HG03103 (cell line): ENCODE measurements around the gene TCF20.

Source experiments
- ATAC-seq: cut with Tn5 transposase; IDR thresholded peaks from one replicate; pipeline ENCODE4 v1.9.1; 2021; ENCODE audit warnings: low read depth; ENCODE audit not compliant: unreplicated experiment

The TCF20 gene

DNA sequence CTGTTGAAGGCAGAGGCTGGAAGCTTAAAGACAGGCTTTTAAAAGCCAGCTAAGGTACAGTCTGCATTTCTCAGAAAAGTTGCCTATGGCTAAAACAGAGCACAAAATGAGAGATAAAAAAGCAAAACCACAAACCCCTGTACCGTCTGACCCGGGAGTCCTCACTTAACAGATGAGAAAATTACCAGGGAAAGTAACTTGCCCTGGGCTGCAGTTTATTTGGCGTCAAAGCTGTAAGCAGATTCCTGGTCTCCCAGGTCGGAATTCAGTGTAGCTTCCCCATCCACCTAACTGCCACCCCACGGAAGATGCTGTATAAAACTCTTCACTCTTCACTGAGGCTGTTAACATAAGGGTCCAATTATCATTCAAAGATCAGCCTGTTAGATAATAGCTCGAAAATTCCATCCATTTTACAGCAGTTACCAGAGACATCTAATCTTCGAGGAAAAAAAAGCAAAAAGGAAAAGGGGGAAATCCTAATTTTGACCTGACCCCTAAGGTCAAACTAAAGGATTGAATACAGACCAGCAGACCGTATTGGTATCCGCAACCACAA lies 1.5 kb downstream of the TCF20 start:
- no peak for ATAC-seq

DNA sequence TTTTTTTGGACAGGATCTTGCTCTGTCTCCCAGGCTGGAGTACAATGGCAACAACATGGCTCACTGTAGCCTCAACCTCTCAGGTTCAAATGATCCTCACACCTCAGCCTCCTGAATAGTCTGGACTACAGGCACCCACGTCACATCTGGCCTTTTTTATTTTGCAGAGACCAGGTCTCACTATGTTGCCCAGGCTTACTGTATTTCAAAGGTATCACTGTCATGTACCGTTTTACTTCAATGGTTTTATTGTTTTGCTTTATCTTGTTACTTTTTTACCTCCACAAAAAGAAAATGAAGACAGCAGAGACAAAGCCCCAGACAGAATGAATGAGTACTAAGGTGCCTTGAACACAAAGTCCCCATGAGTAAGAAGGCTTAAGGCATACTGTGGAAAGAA lies 5.1 kb downstream of the TCF20 start:
- no peak for ATAC-seq

DNA sequence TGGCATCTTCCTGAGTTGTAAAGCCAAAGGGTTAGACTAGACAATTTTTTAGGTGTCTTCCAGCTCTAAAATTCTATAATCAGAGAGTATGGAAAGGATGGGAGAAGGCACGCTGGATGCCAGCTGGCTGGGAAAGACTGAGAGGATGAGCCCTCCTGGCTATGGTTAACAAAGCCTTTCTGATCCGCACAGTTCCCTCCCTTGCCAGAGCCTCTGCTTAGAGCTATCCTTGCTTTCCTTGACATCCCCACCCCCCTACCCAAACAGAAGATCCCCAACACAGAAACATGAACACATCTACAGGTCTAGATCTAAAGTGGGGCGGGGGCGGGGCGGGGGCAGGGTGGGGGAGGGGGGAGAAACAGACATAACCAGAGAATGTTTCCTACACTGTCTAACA lies 6.5 kb downstream of the TCF20 start:
- no peak for ATAC-seq

DNA sequence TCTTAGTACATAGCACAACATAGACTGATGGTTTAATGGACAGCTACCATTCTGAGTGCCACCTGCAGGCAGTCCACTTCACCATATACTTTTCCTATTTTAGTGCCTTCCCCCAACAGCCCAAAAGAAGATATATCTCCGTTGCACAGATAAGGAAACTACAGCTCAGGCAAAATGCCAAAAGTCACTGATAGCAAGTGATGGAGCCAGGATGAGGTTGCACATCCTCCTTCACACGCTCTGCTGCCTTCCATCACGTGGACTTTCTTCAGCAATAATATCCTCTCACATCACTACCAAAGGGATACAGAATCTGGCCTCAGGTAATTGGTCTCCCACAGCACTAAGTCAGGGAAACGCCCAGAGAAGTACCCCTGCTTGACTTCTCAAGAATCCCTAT lies 7.5 kb downstream of the TCF20 start:
- ATAC-seq, result no peak

DNA sequence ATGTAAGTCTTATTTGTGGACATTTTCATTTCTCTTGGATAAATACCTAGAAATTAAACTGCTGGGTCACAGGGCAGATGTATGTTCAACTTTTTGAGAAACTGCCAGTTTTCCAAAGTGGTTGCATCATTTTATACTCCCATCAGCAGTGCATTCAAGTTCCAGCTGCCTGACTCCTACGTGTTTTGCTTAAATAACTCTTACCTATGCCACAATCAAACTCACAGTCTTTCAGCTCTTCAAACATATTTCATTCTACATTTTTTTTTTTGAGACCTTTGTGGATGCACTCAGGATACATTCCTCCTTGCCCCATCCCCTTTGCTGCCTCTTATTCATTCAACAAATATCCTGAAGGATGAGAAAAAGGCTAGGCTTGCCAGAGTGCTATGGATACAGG lies 9.2 kb downstream of the TCF20 start:
- no peak for ATAC-seq

DNA sequence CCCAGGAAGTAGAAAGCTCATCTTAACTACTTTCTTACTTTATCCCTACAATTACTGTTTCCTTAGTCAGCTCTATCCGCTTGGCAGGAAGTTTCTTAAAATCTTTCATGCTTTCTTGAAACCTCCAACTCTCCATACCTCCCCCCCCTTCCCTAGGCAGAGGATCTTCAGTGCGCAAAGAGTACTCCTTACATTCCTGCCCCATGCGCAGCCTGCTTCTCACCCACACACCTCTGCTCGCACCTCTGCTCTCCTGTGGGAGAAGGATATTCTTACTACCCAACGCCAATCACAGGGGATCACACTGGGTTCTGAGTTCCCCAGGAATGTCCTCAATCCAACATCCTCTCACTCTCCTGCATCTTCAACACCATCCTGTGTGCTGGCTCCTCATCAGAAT lies 12.3 kb downstream of the TCF20 start:
- ATAC-seq, result no peak

DNA sequence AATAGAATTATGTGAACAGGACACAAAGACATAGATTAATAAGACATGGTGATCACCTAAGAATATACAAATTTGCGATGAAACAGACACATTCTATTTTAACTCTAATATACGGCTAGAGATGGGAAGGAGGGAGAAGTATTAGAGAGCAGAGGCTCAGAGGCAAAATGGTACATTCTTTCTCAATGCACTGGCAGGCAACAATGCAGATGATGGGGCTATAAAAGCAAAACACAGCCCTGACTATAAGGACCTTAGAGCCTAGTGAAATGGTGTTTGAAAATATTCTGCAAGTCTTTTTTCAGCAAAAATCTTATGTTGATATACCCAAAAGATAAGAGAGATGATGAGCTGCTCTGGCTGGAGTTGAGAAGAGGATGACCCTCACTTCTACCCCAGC lies 13.1 kb downstream of the TCF20 start:
- ATAC-seq, result no peak

DNA sequence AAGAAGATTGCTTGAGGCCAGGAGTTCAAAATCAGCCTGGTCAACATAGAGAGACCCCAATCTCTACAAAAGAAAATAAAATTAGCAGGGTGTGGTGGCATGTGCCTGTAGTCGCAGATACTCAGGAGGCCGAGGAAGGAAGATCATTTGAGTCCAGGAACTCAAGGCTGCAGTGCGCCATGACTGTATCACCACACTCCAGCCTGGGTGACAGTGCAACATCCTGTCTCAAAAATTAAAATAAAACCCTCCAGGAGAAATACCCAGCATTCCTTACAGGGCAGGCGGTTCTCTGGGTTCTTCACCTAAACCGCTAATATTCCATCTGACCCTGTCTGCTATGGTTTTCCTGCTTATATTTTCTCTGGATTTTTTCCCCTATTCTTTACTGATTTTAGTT lies 13.5 kb downstream of the TCF20 start:
- no peak for ATAC-seq

DNA sequence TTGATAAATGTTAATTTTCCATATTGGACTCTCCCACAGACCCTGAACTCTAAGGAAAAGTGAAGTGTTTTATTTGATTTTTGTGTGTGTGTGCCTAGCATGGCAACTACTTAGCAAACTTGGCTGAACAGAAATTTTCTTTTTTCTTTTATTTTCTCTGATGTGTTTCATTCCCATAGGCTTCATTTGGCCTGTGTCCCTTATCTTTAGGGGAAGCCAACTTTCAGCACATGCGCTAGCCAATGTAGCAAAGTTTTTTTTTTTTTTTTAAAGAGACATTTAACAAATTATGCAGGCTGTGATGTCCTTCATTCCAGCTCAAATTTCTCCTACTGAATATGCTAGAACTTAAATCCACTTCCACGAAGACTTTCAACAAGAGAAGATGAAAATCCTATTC lies 14.2 kb downstream of the TCF20 start:
- no peak for ATAC-seq

DNA sequence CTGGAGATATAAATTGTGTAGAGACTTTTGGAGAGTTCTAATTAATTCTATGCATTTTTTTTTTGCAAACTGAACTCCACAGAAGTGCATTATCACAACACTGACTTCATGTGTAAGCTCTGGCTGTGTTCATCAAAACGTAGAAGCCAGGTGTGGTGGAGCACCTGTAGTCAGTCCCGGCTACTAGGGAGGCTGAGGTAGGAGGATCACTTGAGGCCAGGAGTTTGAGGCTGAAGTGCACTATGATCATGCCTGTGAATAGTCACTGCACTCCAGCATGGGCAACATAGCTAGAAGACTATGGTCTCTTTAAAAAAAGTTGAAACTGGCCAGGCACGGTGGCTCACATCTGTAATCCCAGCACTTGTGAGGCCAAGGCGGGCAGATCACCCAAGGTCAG lies 20.6 kb downstream of the TCF20 start:
- ATAC-seq, result no peak

DNA sequence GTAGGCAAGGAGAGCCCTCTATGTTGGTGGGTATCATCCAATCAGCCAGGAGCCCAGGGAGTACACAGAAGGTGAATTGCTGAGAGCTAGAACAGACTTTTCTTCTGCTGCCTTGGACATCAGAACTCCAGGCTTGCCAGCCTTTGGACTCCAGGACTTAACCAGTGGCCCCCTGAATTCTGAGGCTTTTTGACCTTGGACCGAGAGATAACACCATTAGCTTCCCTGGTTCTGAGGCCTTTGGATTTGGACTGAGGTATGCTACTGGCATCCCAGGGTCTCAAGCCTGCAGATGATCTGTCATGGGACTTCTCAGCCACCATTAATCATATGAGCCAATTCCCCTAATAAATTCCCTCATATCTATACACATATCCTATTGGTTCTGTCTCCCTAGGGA lies 21.5 kb downstream of the TCF20 start:
- no peak for ATAC-seq

DNA sequence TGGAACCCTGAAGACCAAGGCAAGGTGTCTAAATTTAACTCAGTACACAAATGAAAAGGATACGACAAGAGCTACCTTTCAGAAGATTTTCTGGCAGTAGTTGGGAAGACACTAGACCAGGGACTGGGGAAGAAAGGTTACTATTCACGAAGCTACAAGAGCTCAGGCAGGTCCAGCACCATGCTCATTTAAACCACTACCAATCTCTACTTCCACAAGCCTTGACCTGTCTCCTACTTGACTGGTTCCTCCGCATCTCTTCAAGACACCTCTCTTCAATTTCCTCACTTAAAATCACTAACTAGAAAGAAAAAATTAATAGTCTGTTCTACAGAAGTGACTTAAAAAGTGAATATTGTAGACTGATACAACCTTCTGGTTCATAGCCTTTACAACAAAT lies 22.9 kb downstream of the TCF20 start:
- ATAC-seq, result no peak

DNA sequence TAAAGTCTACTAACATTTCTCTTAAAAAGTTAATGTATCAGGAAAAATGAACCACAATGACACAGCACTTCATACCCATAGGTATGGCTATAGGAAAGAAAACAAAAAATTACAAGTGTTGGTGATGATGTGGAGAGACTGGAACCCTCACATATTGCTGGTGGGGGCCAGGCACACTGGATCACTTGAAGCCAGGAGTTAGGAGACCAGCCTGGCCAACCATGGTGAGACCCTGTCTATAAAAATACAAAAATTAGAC lies 26.7 kb downstream of the TCF20 start:
- no peak for ATAC-seq

DNA sequence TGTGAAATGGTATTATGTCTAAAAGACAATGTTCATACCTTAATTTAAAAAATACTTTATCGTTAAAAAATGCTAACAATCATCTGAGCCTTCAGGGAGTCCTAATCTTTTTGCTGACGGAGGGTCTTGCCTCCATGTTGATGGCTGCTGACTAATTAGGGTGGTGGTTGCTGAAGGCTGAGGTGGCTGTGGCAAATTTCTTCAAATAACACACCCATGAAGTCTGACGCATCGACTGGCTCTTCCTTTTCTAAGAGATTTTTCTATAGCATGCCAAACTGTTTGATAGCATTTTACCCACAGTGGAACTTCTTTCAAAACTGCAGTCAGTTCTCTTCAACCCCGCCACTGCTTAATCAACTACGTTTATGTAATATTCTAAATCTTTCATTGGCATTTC lies 33.6 kb downstream of the TCF20 start:
- no peak for ATAC-seq

DNA sequence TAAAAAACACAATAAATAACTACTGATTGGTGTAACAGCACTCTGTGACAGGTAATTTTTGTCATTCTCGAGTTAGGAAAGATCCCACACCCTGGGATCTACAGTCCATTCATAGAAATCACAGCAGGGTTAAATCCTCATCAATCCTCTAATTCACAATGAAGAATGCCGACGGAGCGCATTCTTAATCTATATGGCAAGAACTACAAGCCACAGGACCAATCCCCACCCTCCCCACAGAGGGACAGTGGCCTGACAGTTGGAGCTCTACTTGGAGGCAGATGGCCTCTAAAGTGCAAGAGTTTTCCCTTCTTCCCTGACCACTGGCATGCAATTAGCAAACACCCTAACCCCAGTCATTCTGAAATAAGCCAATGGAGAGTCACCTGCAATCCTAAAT lies 34.2 kb downstream of the TCF20 start:
- no peak for ATAC-seq

DNA sequence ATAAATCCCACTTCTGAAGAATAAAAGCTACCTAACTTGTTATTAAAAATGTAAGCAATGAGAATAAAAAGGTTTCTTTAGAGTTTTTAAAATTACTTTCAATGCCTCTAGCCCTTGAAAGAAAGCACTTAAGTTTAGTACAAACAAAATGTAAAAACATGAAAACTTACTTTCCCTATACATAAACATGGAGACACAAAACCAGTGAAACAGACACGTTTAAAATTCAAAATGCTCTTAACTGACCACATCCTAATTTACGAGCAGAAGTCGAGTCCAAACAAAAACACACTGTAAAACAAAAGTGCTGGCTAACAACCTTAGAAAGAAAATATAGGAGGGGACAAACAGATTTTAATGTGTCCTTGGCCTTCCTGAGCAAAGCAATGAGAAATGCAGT lies 36.6 kb downstream of the TCF20 start:
- ATAC-seq, result no peak

DNA sequence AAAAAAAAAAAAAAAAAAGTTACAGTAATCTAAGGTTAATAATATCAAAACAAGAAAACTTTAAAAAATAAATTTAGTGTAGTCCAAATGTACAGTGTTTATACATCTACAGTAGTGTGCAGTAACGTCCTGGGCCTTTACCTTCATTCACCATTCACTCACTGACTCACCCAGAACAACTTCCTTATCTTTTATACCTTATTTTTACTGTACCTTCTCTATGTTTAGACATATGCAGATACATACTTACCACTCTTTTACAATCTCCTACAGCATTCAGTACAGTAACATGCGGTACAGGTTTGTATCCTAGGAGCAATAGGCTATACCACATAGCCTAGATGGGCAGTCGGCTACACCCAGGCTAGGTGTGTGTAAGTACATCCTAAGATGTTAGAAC lies 38.5 kb downstream of the TCF20 start:
- no peak for ATAC-seq

DNA sequence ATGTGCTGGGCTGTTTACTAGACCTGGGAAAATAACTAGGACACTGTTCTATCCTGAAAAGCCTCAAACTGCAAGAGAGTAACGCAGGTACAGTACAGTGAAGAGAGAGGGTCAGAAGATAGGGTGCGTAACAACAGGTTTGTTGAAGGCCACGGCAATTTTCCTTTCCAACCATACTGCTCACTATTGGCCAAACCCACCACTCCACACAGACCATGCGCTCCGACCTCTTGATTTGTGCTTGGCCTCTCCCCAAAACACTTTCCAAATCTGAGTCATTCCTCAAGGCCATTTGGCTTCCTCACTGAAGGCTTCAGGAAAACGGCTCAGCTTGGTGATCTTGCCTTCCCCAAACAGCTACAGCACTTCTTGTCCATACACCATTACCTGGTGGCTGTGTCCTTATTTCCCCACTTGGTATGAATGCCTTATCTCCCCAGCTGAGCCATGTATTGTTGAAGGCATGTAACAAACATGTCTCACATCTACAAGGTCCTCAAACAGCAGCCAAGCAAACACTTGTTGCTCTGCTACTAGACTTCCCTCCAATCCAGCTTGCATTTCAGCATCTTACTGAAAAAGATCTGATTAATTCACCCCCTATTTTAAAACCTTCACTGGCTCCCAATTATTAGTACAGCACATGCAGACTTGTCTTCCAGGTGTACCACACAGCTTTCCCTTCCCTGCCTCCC lies 40.9 kb downstream of the TCF20 start:
- ATAC-seq, result no peak

DNA sequence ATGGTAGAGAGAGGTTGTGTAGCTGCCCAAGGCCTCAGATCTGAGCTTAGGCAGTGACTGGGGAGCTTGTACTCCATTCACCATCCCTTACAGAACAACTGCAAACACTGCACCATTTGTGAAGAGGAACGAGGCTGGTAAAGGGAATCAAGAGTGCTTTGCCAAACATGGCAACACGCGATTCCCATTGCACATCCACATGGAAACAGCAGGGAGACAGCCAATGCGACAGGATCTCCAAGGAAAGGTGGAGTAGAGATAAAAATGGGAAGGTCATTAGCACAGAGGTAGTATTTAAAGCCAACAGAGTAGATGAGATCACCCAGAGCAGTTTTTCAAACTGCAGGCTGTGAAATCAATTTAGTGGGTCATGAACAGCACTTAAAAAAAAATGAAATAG lies 42.0 kb downstream of the TCF20 start:
- ATAC-seq, result no peak

DNA sequence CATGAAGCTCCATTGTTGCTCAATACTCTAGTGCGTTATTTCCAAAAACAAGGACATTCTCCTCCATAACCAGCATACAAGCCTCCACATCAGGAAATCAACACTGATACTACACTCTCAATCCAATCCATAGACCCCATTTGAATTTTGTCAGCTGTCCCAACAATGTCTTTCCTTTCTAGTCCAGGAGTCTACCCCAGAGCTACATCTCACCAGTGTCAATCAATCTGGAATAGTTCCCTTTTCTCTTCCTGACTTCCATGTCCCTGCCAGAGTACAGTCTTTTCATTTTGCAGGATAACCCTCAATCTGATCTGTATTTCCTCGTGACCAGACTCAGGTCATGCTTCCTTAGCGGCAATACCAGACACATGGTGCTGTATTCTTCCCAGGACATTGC lies 43.0 kb downstream of the TCF20 start:
- ATAC-seq, result no peak

DNA sequence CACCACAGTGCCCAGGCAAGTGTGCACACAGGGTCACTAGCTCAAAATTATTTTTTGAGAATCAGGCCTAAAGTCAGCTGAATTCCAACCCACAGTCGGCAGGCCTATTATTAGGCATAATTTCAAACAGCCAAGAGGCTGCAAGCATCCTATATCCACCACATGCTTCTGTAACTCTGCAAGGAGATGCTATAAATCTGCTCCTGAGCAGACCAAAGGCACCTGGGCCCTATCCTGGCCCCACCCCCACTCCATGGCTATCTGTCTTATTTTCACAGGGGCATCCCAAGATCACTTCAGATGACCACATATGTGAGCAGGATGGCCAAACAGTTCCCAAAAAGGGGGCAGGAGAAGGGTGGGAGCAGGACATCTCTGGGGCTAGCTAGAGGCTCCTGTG lies 44.6 kb downstream of the TCF20 start:
- no peak for ATAC-seq

DNA sequence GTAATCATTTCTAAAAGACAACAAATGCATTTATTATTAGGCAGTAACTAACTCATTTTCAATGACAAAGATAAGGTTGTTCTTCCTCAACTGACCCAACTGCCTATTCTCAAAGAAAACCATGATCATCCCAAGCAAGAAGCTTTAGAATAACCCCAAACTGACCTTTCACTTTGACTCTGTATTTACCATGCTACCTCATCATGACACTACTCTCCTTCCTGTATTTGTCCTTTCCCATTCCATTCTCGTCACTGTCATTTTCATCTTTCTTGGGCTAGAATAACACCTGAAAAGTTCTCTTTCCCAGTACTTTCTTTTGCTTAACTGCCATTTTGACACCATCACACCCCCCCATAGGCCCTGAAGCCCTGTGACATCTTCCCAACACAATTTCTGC lies 48.3 kb downstream of the TCF20 start:
- ATAC-seq, result no peak
